ENCODE data around the gene FEV. TPM values are rescaled to one million over a fixed set of nuclear protein-coding genes. Genes with fewer than 3 reads are reported as not detected.
A peak's percentile ranks its signal among the peaks of the same experiment; 100 is the strongest.

FEV gene
- total RNA-seq, 1 donor from 2014 or later: not detected

DNA sequence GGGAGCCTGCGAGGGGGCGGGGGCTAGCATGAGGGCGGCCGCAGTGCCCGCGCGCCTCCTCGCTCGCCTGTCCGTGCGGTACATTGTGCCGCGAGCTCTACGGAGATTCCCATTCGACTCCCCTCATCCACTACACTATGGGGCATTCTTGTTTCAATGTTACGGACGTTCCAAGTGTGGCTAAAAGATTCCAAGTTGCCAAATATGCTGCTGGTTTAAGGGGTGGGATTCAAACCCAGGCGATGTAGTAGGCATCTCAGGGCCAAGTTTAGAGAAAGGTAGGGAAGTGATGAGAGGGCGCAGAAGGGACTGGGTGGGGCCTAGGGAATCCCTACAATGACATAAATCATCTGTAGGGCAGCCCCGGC is 18.3 kb upstream of the FEV start:
- TF ChIP-seq, protein P1, sequence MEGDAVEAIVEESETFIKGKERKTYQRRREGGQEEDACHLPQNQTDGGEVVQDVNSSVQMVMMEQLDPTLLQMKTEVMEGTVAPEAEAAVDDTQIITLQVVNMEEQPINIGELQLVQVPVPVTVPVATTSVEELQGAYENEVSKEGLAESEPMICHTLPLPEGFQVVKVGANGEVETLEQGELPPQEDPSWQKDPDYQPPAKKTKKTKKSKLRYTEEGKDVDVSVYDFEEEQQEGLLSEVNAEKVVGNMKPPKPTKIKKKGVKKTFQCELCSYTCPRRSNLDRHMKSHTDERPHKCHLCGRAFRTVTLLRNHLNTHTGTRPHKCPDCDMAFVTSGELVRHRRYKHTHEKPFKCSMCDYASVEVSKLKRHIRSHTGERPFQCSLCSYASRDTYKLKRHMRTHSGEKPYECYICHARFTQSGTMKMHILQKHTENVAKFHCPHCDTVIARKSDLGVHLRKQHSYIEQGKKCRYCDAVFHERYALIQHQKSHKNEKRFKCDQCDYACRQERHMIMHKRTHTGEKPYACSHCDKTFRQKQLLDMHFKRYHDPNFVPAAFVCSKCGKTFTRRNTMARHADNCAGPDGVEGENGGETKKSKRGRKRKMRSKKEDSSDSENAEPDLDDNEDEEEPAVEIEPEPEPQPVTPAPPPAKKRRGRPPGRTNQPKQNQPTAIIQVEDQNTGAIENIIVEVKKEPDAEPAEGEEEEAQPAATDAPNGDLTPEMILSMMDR (IDR thresholded peaks at IDR 0.05): no peak
- H3K36me3 Mint-ChIP-seq (ENCODE audit: low read depth): no peaks in the 10 kb centered on the region
- no peak overlapping the region for H3K4me3 Mint-ChIP-seq (ENCODE audit: unreplicated experiment)
- H3K27me3 Mint-ChIP-seq (ENCODE audit: low read depth): peaks cover 54% of the 10 kb centered on the region
- no peak for DNase-seq (ENCODE audit: low spot score)
- H3K9me3 Mint-ChIP-seq (ENCODE audit: low read depth): peaks cover 2% of the 10 kb centered on the region
- H3K4me1 Mint-ChIP-seq (ENCODE audit: low read depth): peaks cover 4% of the 10 kb centered on the region
- no peak overlapping the region for H3K27ac Mint-ChIP-seq (ENCODE audit: unreplicated experiment)

DNA sequence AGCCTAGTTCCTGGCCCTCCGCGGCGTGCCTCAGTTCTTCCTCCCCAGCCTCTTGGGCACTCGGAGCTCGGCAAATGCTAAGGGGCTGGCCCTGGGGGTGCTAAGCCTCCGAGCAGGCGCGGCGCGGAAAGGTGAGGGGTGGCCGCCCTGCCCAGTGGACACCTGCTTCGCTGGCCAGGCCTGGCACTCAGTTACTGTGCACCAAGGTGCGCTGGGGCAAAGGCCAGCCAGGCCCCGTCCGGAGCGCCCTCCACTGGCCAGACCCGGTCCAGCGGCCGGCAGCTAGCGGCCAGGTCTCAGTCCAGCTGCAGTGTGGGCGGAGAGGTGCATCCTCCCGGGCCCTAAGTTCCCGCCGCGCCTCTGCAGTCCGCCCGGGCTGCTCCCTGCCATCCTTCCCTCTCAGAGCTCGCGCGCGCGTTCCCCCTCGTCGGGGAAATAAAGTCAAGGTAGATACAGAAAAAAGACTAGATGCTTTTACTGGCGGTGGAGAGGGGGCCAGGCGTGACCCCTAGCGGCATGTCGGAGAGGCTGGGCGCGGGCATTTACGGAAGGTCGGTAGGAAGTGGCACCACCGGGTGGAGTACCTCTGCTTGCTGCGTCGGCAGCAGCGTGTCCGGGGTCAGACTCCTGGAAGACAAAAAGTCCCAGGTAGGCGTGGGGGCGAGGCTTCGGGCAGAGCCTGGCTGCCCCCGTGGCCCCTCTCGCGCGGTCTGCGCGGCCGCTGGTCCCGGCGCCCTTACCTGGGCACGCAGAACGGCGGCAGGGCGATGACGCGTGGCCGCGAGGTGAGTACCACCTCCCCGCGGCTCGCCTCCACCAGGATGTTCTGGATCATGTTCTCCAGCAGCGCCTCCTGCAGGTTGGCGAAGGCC is 17.6 kb upstream of the FEV start:
- DNase-seq (ENCODE audit: low spot score): no peak
- Mint-ChIP-seq H3K27ac (ENCODE audit: unreplicated experiment) (no peak overlapping the region), H3K4me3 (ENCODE audit: unreplicated experiment) (no peak overlapping the region), H3K36me3 (ENCODE audit: low read depth) (no peaks in the 10 kb centered on the region), H3K9me3 (ENCODE audit: low read depth) (peaks cover 2% of the 10 kb centered on the region), H3K27me3 (ENCODE audit: low read depth) (peaks cover 53% of the 10 kb centered on the region), H3K4me1 (ENCODE audit: low read depth) (peaks cover 4% of the 10 kb centered on the region)
- TF ChIP-seq, protein P1 (IDR thresholded peaks at IDR 0.05): peak; percentile 70

DNA sequence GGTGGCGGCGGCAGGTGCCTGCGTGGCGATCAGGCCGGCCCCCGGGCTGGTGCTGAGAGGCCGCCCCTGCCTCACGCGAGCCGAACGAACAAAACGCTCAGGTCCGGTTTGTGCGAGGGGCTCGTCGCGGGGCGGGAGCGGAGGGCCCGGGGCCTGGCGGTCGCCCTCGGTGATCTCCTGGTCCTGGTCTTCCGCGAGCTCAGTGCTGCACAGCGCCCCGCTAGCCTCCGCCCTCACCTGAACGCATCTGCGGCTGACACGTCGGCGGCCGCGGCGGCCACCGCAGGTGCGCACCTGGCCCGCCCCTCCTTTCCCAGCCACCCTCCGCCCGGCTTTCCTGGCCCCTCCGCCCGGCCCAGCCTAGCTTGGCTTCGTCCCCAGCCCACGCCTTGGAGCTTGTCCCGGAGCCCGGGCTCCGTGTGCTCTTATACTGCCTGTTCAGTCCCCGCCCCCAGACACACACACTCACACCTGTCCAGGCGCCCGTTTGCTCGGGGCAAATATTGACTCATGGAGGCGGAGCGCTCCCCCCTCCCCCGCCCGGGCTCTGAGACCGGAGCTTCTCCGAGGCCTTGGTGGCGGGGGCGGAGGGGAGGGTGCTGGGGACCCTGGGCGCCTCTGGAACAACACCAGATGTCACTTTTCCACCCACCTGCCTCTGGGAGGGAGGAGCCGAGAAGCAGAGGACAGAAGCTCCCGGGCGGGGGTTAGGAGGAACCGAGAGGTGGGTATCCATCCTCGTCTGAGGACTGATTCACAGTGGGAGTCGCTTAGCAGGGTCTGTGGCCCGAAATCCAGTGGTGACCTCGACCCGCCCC is 16.8 kb upstream of the FEV start:
- TF ChIP-seq, protein P1 (IDR thresholded peaks at IDR 0.05): no peak

GRCh38 chr2:219001100-219001576 is 16.2 kb upstream of the FEV start:
- Mint-ChIP-seq H3K4me1 (ENCODE audit: low read depth) (peaks cover 5% of the 10 kb centered on the region), H3K36me3 (ENCODE audit: low read depth) (no peaks in the 10 kb centered on the region), H3K27ac (ENCODE audit: unreplicated experiment) (no peak overlapping the region), H3K9me3 (ENCODE audit: low read depth) (no peaks in the 10 kb centered on the region), H3K27me3 (ENCODE audit: low read depth) (peaks cover 53% of the 10 kb centered on the region), H3K4me3 (ENCODE audit: unreplicated experiment) (no peak overlapping the region)
- DNase-seq (ENCODE audit: low spot score): no peak
- TF ChIP-seq, protein P1 (IDR thresholded peaks at IDR 0.05): no peak

More for the DNA sequence above, 16.8 kb upstream of the FEV start:
- peaks cover under 1% of the 10 kb centered on the region for H3K9me3 Mint-ChIP-seq (ENCODE audit: low read depth)
- no peak for DNase-seq (ENCODE audit: low spot score)
- H3K27me3 Mint-ChIP-seq (ENCODE audit: low read depth): peaks cover 52% of the 10 kb centered on the region
- no peak overlapping the region for H3K27ac Mint-ChIP-seq (ENCODE audit: unreplicated experiment)
- H3K4me3 Mint-ChIP-seq (ENCODE audit: unreplicated experiment): no peak overlapping the region
- H3K4me1 Mint-ChIP-seq (ENCODE audit: low read depth): peaks cover 4% of the 10 kb centered on the region
- H3K36me3 Mint-ChIP-seq (ENCODE audit: low read depth): no peaks in the 10 kb centered on the region

GRCh38 chr2:219000569-219000960 is 15.6 kb upstream of the FEV start:
- Mint-ChIP-seq H3K4me3 (ENCODE audit: unreplicated experiment) (no peak overlapping the region), H3K4me1 (ENCODE audit: low read depth) (peaks cover 9% of the 10 kb centered on the region), H3K36me3 (ENCODE audit: low read depth) (no peaks in the 10 kb centered on the region), H3K9me3 (ENCODE audit: low read depth) (no peaks in the 10 kb centered on the region), H3K27me3 (ENCODE audit: low read depth) (peaks cover 56% of the 10 kb centered on the region), H3K27ac (ENCODE audit: unreplicated experiment) (no peak overlapping the region)
- TF ChIP-seq, protein P1 (IDR thresholded peaks at IDR 0.05): no peak
- no peak for DNase-seq (ENCODE audit: low spot score)
